H9 (cell line): Measurements from ENCODE around the gene PRKCA. TPM values are rescaled to one million over a fixed set of nuclear protein-coding genes. Genes with fewer than 3 reads are reported as not detected.

ENCODE experiments used
- DNase-seq: peaks from one replicate; pipeline ENCODE4 v3.0.0-alpha.2; 2017
- H2AFZ ChIP-seq: one replicate; pipeline ENCODE4 v1.6.1; 2013; ENCODE audit warnings: mild to moderate bottlenecking, low read length, control low read depth, moderate library complexity
- H2AK5ac ChIP-seq: 2 replicates; pipeline ENCODE4 v1.6.1; 2013; ENCODE audit warnings: low read length, control low read depth, mixed read lengths; ENCODE audit not compliant: insufficient read length
- H2BK120ac ChIP-seq: one replicate; pipeline ENCODE4 v1.6.1; 2013; ENCODE audit warnings: low read depth, mild to moderate bottlenecking, low read length, control low read depth, inconsistent platforms; ENCODE audit not compliant: poor library complexity, severe bottlenecking
- H2BK12ac ChIP-seq: 2 replicates; pipeline ENCODE4 v1.6.1; 2013; ENCODE audit warnings: low read length, control low read depth, mixed read lengths, low read depth; ENCODE audit not compliant: insufficient read length
- H2BK15ac ChIP-seq: 2 replicates; pipeline ENCODE4 v1.6.1; 2013; ENCODE audit warnings: low read depth, low read length, control low read depth
- H2BK20ac ChIP-seq: one replicate; pipeline ENCODE4 v1.6.1; 2013; ENCODE audit warnings: low read depth, mild to moderate bottlenecking, low read length, control low read depth, inconsistent platforms; ENCODE audit not compliant: poor library complexity, severe bottlenecking
- H2BK5ac ChIP-seq: 2 replicates; pipeline ENCODE4 v1.6.1; 2013; ENCODE audit warnings: low read length, control low read depth, mixed read lengths; ENCODE audit not compliant: insufficient read length
- H3K14ac ChIP-seq: 2 replicates; pipeline ENCODE4 v1.6.1; 2013; ENCODE audit warnings: low read length, control low read depth; ENCODE audit not compliant: insufficient read depth
- H3K18ac ChIP-seq: 2 replicates; pipeline ENCODE4 v1.6.1; 2013; ENCODE audit warnings: low read depth, mild to moderate bottlenecking, mixed read lengths, low read length, control low read depth; ENCODE audit not compliant: insufficient read length
- H3K23ac ChIP-seq: 2 replicates; pipeline ENCODE4 v1.6.1; 2013; ENCODE audit warnings: low read length, control low read depth, mixed read lengths, low read depth; ENCODE audit not compliant: insufficient read length
- H3K23me2 ChIP-seq: 2 replicates; pipeline ENCODE4 v1.6.1; 2013; ENCODE audit warnings: low read depth, mild to moderate bottlenecking, mixed read lengths, low read length, control low read depth; ENCODE audit not compliant: insufficient read length, poor library complexity, severe bottlenecking
- H3K27ac ChIP-seq: 2 replicates; pipeline ENCODE4 v1.5.1; 2013; ENCODE audit warnings: low read length, control low read depth, mixed read lengths, low read depth; ENCODE audit not compliant: insufficient read length
- H3K27me3 ChIP-seq: 2 replicates; pipeline ENCODE4 v1.6.1; 2013; ENCODE audit warnings: low read length, control low read depth, inconsistent platforms; ENCODE audit not compliant: insufficient read depth
- H3K4ac ChIP-seq: 2 replicates; pipeline ENCODE4 v1.6.1; 2013; ENCODE audit warnings: low read depth, mild to moderate bottlenecking, control low read depth, inconsistent platforms, low read length, moderate library complexity
- H3K4me1 ChIP-seq: 2 replicates; pipeline ENCODE4 v1.6.1; 2013; ENCODE audit warnings: low read length, control low read depth, inconsistent platforms; ENCODE audit not compliant: insufficient read depth
- H3K4me2 ChIP-seq: 2 replicates; pipeline ENCODE4 v1.6.1; 2013; ENCODE audit warnings: low read length, control low read depth, mixed read lengths; ENCODE audit not compliant: insufficient read length, insufficient read depth
- H3K56ac ChIP-seq: 2 replicates; pipeline ENCODE4 v1.6.1; 2013; ENCODE audit warnings: low read depth, mild to moderate bottlenecking, mixed read lengths, low read length, control low read depth; ENCODE audit not compliant: insufficient read length
- H3K79me1 ChIP-seq: 2 replicates; pipeline ENCODE4 v1.6.1; 2013; ENCODE audit warnings: low read depth, mild to moderate bottlenecking, moderate library complexity, low read length, control low read depth, inconsistent platforms; ENCODE audit not compliant: insufficient read depth, poor library complexity, severe bottlenecking
- H3K79me2 ChIP-seq: 2 replicates; pipeline ENCODE4 v1.6.1; 2013; ENCODE audit warnings: low read length, control low read depth, inconsistent platforms; ENCODE audit not compliant: insufficient read depth
- H3K9ac ChIP-seq: 2 replicates; pipeline ENCODE4 v1.6.1; 2013; ENCODE audit warnings: low read length, control low read depth, mixed read lengths; ENCODE audit not compliant: insufficient read length; ENCODE audit errors: extremely low read depth
- H3K9me3 ChIP-seq: one replicate; pipeline ENCODE4 v1.6.1; 2013; ENCODE audit warnings: low read depth, low read length, inconsistent platforms; ENCODE audit not compliant: control insufficient read depth
- H3T11ph ChIP-seq: one replicate; pipeline ENCODE4 v1.6.1; 2013; ENCODE audit warnings: mild to moderate bottlenecking, low read length, control low read depth, inconsistent platforms
- H4K20me1 ChIP-seq: one replicate; pipeline ENCODE4 v1.6.1; 2013; ENCODE audit not compliant: control insufficient read depth, insufficient read length, insufficient read depth
- H4K5ac ChIP-seq: 2 replicates; pipeline ENCODE4 v1.6.1; 2013; ENCODE audit warnings: low read depth, mild to moderate bottlenecking, mixed read lengths, low read length, control low read depth; ENCODE audit not compliant: insufficient read length
- H4K8ac ChIP-seq: replicated peaks from 2 replicates; pipeline ENCODE4 v1.6.1; 2013; ENCODE audit warnings: low read length, control low read depth, mixed read lengths, low read depth; ENCODE audit not compliant: insufficient read length
- H4K91ac ChIP-seq: 2 replicates; pipeline ENCODE4 v1.6.1; 2013; ENCODE audit warnings: low read depth, mild to moderate bottlenecking, moderate library complexity, mixed read lengths, low read length, control low read depth; ENCODE audit not compliant: insufficient read length
- H3K27ac Mint-ChIP-seq, 3 experiments: 2 replicates in 2 of 3; 3 replicates in 1 of 3; pipeline ENCODE4 v1.8.0; 2020 to 2021; ENCODE audit warnings: mixed read lengths in 3 of 3, mild to moderate bottlenecking in 1 of 3, moderate library complexity in 1 of 3
- H3K27me3 Mint-ChIP-seq: 2 replicates; pipeline ENCODE4 v1.8.0; 2021; ENCODE audit warnings: low read depth, mild to moderate bottlenecking, moderate library complexity, mixed read lengths
- H3K36me3 Mint-ChIP-seq, 3 experiments: 2 replicates in 2 of 3; 3 replicates in 1 of 3; pipeline ENCODE4 v1.8.0; 2020 to 2021; ENCODE audit warnings: low read depth in 3 of 3, mixed read lengths in 3 of 3; ENCODE audit not compliant: insufficient read depth in 1 of 3
- H3K4me1 Mint-ChIP-seq, 2 experiments: 2 replicates each; pipeline ENCODE4 v1.8.0; 2020; ENCODE audit warnings: mixed read lengths in 2 of 2
- H3K4me3 Mint-ChIP-seq, 2 experiments: 2 replicates in 1 of 2; 3 replicates in 1 of 2; pipeline ENCODE4 v1.8.0; 2020 to 2021; ENCODE audit warnings: mild to moderate bottlenecking in 2 of 2, mixed read lengths in 2 of 2, moderate library complexity in 1 of 2
- H3K9me3 Mint-ChIP-seq, 2 experiments: 2 replicates in 1 of 2; 3 replicates in 1 of 2; pipeline ENCODE4 v1.8.0; 2020; ENCODE audit warnings: mild to moderate bottlenecking in 2 of 2, mixed read lengths in 2 of 2, moderate library complexity in 1 of 2
- CTCF ChIP-seq: fragments of 200-600 bp; sonication (generic); conservative IDR thresholded peaks from 3 replicates; pipeline ENCODE4 v1.8.0; 2021; ENCODE audit warnings: antibody characterized with exemption, mild to moderate bottlenecking
- WGBS: extraction: QIAGEN DNeasy Blood & Tissue Kit; methylation state at CpG from one replicate; pipeline ENCODE4 v1.1.7; 2013; ENCODE audit warnings: missing lambda C conversion rate, low lambda C conversion rate, mixed read lengths; ENCODE audit not compliant: insufficient read length; ENCODE audit errors: extremely low coverage; 5-methylcytosine and 5-hydroxymethylcytosine counted together
- total RNA-seq: library from RNA; stranded (reverse); gene quantifications from 2 replicates; pipeline ENCODE4 v1.2.1, GENCODE V29; 2021

PRKCA gene
- total RNA-seq, 1 experiment from 2014 or later, result 10.5 TPM

- DNase-seq, result no peak
- Histone ChIP-seq H4K91ac (no peak overlapping the region), H3K14ac (no peak overlapping the region), H4K20me1 (no peaks in the 10 kb centered on the region), H3T11ph (no peak overlapping the region), H3K27ac (no peak overlapping the region), H4K5ac (no peak overlapping the region), H3K9ac (no peak overlapping the region), H3K18ac (no peak overlapping the region), H3K79me2 (no peaks in the 10 kb centered on the region), H3K27me3 (no peaks in the 10 kb centered on the region), H3K4ac (no peak overlapping the region), H3K9me3 (no peaks in the 10 kb centered on the region), H2BK15ac (no peak overlapping the region), H3K79me1 (no peaks in the 10 kb centered on the region), H2BK5ac (no peak overlapping the region), H2BK20ac (no peak overlapping the region), H4K8ac (no peak overlapping the region), H2AFZ (no peak overlapping the region), H3K56ac (no peak overlapping the region), H3K23me2 (no peaks in the 10 kb centered on the region), H2AK5ac (no peak overlapping the region), H3K23ac (no peak overlapping the region), H2BK12ac (no peak overlapping the region), H2BK120ac (no peak overlapping the region), H3K4me1 (peaks cover 2% of the 10 kb centered on the region; the same call in 1 of the 2 replicates), H3K4me2 (no peak overlapping the region)
- Mint-ChIP-seq H3K9me3 (peaks cover 0 to 3% of the 10 kb centered on the region in 2 experiments; a peak in 1 of 5 replicates), H3K4me1 (peaks cover 26 to 32% of the 10 kb centered on the region in 2 experiments), H3K36me3 (peaks cover 0 to 4% (median 4%) of the 10 kb centered on the region in 3 experiments; a peak in 3 of 7 replicates), H3K4me3 (no peak overlapping the region), H3K27ac (peak overlapping the region in 2 of 3 experiments; percentile 5 to 83; a peak in 2 of 7 replicates), H3K27me3 (no peaks in the 10 kb centered on the region)
- WGBS, result no CpG with 5 or more reads among the region's 4 CpGs
- TF ChIP-seq CTCF, result no peak
Observed at GRCh38 chr17:66579556-66579955, 277.1 kb downstream of the PRKCA start.
